ENCODE results near the gene ST6GAL2. TPM values are rescaled to one million over a fixed set of nuclear protein-coding genes. Genes with fewer than 3 reads are reported as not detected.

Gene ST6GAL2
- total and polyA plus RNA-seq, 9 of the 15 experiments (the other 6 are each of a cell fraction or from before 2014, with no cell fraction given) = not detected

DNA sequence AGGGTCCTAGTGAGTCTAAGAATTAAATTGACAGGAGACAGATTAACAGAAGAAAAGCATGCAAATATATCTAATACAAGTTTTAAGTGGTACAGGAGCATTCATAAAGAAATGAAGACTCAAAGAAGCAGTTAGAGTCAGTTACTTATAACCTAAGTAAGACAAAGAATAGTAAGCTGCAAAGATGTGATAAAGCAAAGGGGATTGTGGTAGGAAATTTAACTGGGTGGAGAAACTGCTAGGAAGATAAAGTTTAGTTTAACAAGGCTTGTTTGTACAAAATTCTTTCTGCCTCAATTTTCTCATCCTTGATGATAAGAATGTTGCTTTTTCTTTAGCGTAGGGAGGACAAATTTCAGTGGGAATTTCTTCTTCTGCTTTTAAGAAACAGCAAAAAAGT lies 35.5 kb upstream of the ST6GAL2 start:
- H3K79me2 ChIP-seq (ENCODE audit: control insufficient read depth, insufficient read depth, low read length) = no peaks in the 10 kb centered on the region
- no peaks in the 10 kb centered on the region for H3K27me3 ChIP-seq (ENCODE audit: control insufficient read depth in 2 of 2, insufficient read depth in 2 of 2, low read length in 2 of 2)
- no peak overlapping the region for H3K27ac ChIP-seq (ENCODE audit: extremely low read depth, low read depth, low read length)
- no peaks in the 10 kb centered on the region for H4K20me1 ChIP-seq (replicated peaks; ENCODE audit: control insufficient read depth, insufficient read depth, low read length)
- no peaks in the 10 kb centered on the region for H3K4me1 ChIP-seq (replicated peaks in 1 of 2; ENCODE audit: control insufficient read depth in 2 of 2, insufficient read depth in 2 of 2, low read length in 2 of 2)
- H3K4me2 ChIP-seq (ENCODE audit: insufficient read depth, low read length) = no peak overlapping the region
- ATAC-seq (no peak), DNase-seq (ENCODE audit: extremely low read depth in 1 of 4, low spot score in 3 of 4) (no peak), FAIRE-seq (no peak)
- in situ Hi-C loops (cut with MboI) = no loop called here
- H3K36me3 ChIP-seq (ENCODE audit: control insufficient read depth, insufficient read depth, low read length) = no peaks in the 10 kb centered on the region
- H3K9ac ChIP-seq (ENCODE audit: insufficient read depth in 1 of 2, low read depth in 2 of 2, low read length in 2 of 2) = no peak overlapping the region
- no peaks in the 10 kb centered on the region for H3K9me3 ChIP-seq (replicated peaks; ENCODE audit: control insufficient read depth, insufficient read depth, low read depth, low read length)
- H3K9me1 ChIP-seq (ENCODE audit: control insufficient read depth, insufficient read depth, low read length) = no peaks in the 10 kb centered on the region
- CTCF ChIA-PET (ENCODE audit: low intra/inter-chr PET ratio) = no interaction called here
- no TSS peak for BruUV-seq (replicated peaks)
- H2AFZ ChIP-seq (ENCODE audit: low read depth, low read length) = no peak overlapping the region
- POLR2A ChIA-PET = no interaction called here
- intact Hi-C loops (cut with micrococcal nuclease) = no loop called here
- TF ChIP-seq KAT8 (IDR thresholded peaks at IDR 0.05; ENCODE audit: low read depth) = no peak
- no peak for TF ChIP-seq ZNF79 (CRISPR knock-in tag; IDR thresholded peaks at IDR 0.05; ENCODE audit: low read depth)
- TF ChIP-seq HNRNPLL (IDR thresholded peaks at IDR 0.05; ENCODE audit: low read depth, low read length, poor library complexity, severe bottlenecking) = no peak
- no peak for TF ChIP-seq L3MBTL2 (IDR thresholded peaks at IDR 0.05)
- TF ChIP-seq SPI1 (IDR thresholded peaks at IDR 0.05; ENCODE audit: borderline replicate concordance, low read depth, low read length) = no peak
- no peak for TF ChIP-seq ZKSCAN1 (IDR thresholded peaks at IDR 0.05; ENCODE audit: low read depth, low read length)
- no peak for TF ChIP-seq ZFP36 (IDR thresholded peaks at IDR 0.05; ENCODE audit: low read depth, low read length, partially characterized antibody)
- TF ChIP-seq TARDBP (IDR thresholded peaks at IDR 0.05) = no peak
- TF ChIP-seq, protein P1, sequence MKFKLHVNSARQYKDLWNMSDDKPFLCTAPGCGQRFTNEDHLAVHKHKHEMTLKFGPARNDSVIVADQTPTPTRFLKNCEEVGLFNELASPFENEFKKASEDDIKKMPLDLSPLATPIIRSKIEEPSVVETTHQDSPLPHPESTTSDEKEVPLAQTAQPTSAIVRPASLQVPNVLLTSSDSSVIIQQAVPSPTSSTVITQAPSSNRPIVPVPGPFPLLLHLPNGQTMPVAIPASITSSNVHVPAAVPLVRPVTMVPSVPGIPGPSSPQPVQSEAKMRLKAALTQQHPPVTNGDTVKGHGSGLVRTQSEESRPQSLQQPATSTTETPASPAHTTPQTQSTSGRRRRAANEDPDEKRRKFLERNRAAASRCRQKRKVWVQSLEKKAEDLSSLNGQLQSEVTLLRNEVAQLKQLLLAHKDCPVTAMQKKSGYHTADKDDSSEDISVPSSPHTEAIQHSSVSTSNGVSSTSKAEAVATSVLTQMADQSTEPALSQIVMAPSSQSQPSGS (CRISPR knock-in tag; IDR thresholded peaks at IDR 0.05) = no peak
- no peak for TF ChIP-seq ILK (tag; IDR thresholded peaks at IDR 0.05; ENCODE audit: borderline replicate concordance, low read depth)
- no peak for TF ChIP-seq ZNF12 (CRISPR knock-in tag; IDR thresholded peaks at IDR 0.05)
- TF ChIP-seq PML (IDR thresholded peaks at IDR 0.05; ENCODE audit: low read length) = no peak
- TF ChIP-seq MED1 (CRISPR knock-in tag; IDR thresholded peaks at IDR 0.05; ENCODE audit: borderline replicate concordance) = no peak
- no peak for TF ChIP-seq KLF10 (CRISPR knock-in tag; IDR thresholded peaks at IDR 0.05)
- no peak for TF ChIP-seq GTF2F1 (IDR thresholded peaks at IDR 0.05; ENCODE audit: low read depth, low read length)
- no peak overlapping the region for H3K4me3 ChIP-seq
- WGBS (ENCODE audit: insufficient coverage, low coverage, missing lambda C conversion rate) = 0% methylated on average over 1 of the region's 1 CpG
